CD4-positive, alpha-beta T cell treated with Interleukin-10 for 1 hour (primary cell): ENCODE results near the gene PCAT6.
A peak's percentile ranks its signal among the peaks of the same experiment; 100 is the strongest.
"Not testable (repeated sequence)": the region's sequence is repeated elsewhere in the genome, so short reads cannot be mapped to it uniquely, and the experiment has no call there.

ENCODE experiments used
- DNase-seq: peaks from one replicate; pipeline ENCODE4 v3.0.0-alpha.2; 2020

Gene PCAT6

GRCh38 chr1:202810615-202811295, at the start of gene PCAT6:
Gene PCAT6 (plus strand): TSS chr1:202810954.
- peak; percentile 91 for DNase-seq

GRCh38 chr1:202762019-202762418, 48.7 kb upstream of the PCAT6 start:
- no peak for DNase-seq

GRCh38 chr1:202765721-202766120, 45.0 kb upstream of the PCAT6 start:
- DNase-seq, result no peak

GRCh38 chr1:202770135-202770534, 40.6 kb upstream of the PCAT6 start:
- DNase-seq, result no peak

- DNase-seq, result no peak
Measured at GRCh38 chr1:202781180-202781579, 29.6 kb upstream of the PCAT6 start.

- no peak for DNase-seq
Measured at GRCh38 chr1:202786804-202787203, 23.9 kb upstream of the PCAT6 start.

GRCh38 chr1:202788800-202789199, 22.0 kb upstream of the PCAT6 start:
- no peak for DNase-seq

- DNase-seq, result no peak
Measured at GRCh38 chr1:202791077-202791747, 19.5 kb upstream of the PCAT6 start.

- DNase-seq, result no peak
Measured at GRCh38 chr1:202794051-202794740, 16.6 kb upstream of the PCAT6 start.

GRCh38 chr1:202794931-202795330, 15.8 kb upstream of the PCAT6 start:
- DNase-seq, result not testable (repeated sequence)

GRCh38 chr1:202796670-202797069, 14.1 kb upstream of the PCAT6 start:
- no peak for DNase-seq

GRCh38 chr1:202798260-202798659, 12.5 kb upstream of the PCAT6 start:
- DNase-seq, result no peak

GRCh38 chr1:202798792-202799331, 11.9 kb upstream of the PCAT6 start:
- DNase-seq, result no peak

GRCh38 chr1:202800742-202801141, 10.0 kb upstream of the PCAT6 start:
- DNase-seq, result no peak

- no peak for DNase-seq
Measured at GRCh38 chr1:202801175-202801574, 9.6 kb upstream of the PCAT6 start.

GRCh38 chr1:202802034-202802433, 8.7 kb upstream of the PCAT6 start:
- DNase-seq, result no peak

- no peak for DNase-seq
Measured at GRCh38 chr1:202802998-202803932, 7.5 kb upstream of the PCAT6 start.

- no peak for DNase-seq
Measured at GRCh38 chr1:202804126-202804525, 6.6 kb upstream of the PCAT6 start.

GRCh38 chr1:202805886-202806844, 4.6 kb upstream of the PCAT6 start:
- peak; percentile 13 for DNase-seq

GRCh38 chr1:202806845-202807450, 3.8 kb upstream of the PCAT6 start:
- peak; percentile 14 for DNase-seq

- peak; percentile 36 for DNase-seq
Measured at GRCh38 chr1:202807451-202807925, 3.3 kb upstream of the PCAT6 start.
